ENCODE measurements around the gene KCNH1. TPM values are rescaled to one million over a fixed set of nuclear protein-coding genes. Genes with fewer than 3 reads are reported as not detected.

Gene KCNH1
- total and polyA plus RNA-seq, 9 of the 15 experiments (the other 6 are each of a cell fraction or from before 2014, with no cell fraction given), result not detected

- TF ChIP-seq BRCA1 (IDR thresholded peaks at IDR 0.05), result no peak
- TF ChIP-seq BRCA1 (CRISPR knock-in tag; IDR thresholded peaks at IDR 0.05), result no peak
- TF ChIP-seq BDP1 (IDR thresholded peaks at IDR 0.05; ENCODE audit: insufficient read depth, insufficient read length), result no peak
- no peak for TF ChIP-seq ZNF561 (CRISPR knock-in tag; conservative IDR thresholded peaks at IDR 0.05)
- TF ChIP-seq PTRF (tag; IDR thresholded peaks at IDR 0.05), result no peak
Observed at GRCh38 chr1:211095381-211095780, 38.6 kb downstream of the KCNH1 start (continued).

DNA sequence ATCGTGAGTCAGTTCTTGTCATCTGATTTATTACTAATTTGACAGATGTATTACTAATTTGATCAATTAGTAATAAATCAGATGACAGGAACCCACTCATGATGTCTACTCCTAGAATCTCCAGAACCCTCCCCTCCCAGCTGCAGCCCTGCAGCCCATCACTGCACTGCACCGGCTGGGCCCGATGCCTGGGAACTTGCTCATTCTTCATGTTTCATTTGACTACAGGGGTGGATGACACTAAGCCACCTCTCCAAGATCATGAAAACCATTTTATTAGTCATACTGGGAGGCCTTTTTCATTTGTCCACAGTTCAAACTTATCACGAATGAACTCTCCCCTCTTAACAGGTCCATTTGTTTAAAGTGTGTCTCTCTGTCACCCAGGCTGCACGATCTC is 41.0 kb downstream of the KCNH1 start:
- in situ Hi-C loops (cut with MboI) (no loop called here), intact Hi-C loops (cut with micrococcal nuclease) (no loop called here)
- POLR2A ChIA-PET, result no interaction called here
- Histone ChIP-seq H3K9me3 (replicated peaks; ENCODE audit: control insufficient read depth, insufficient read depth, low read depth, low read length) (no peaks in the 10 kb centered on the region), H4K20me1 (replicated peaks; ENCODE audit: control insufficient read depth, insufficient read depth, low read length) (no peaks in the 10 kb centered on the region), H3K9me1 (ENCODE audit: control insufficient read depth, insufficient read depth, low read length) (no peaks in the 10 kb centered on the region), H2AFZ (ENCODE audit: low read depth, low read length) (no peak overlapping the region), H3K36me3 (ENCODE audit: control insufficient read depth, insufficient read depth, low read length) (no peaks in the 10 kb centered on the region), H3K4me1 (replicated peaks in 1 of 2; ENCODE audit: control insufficient read depth in 2 of 2, insufficient read depth in 2 of 2, low read length in 2 of 2) (no peaks in the 10 kb centered on the region), H3K4me3 (no peak overlapping the region), H3K79me2 (ENCODE audit: control insufficient read depth, insufficient read depth, low read length) (no peaks in the 10 kb centered on the region), H3K27me3 (ENCODE audit: control insufficient read depth in 2 of 2, insufficient read depth in 2 of 2, low read length in 2 of 2) (no peaks in the 10 kb centered on the region; a peak in 2 of 5 replicates), H3K4me2 (ENCODE audit: insufficient read depth, low read length) (no peak overlapping the region), H3K9ac (ENCODE audit: insufficient read depth in 1 of 2, low read depth in 2 of 2, low read length in 2 of 2) (no peak overlapping the region), H3K27ac (ENCODE audit: extremely low read depth, low read depth, low read length) (no peak overlapping the region)
- ATAC-seq, result no peak
- CTCF ChIA-PET (ENCODE audit: low intra/inter-chr PET ratio), result no interaction called here
- FAIRE-seq, result no peak
- BruUV-seq (replicated peaks), result no TSS peak
- no peak for DNase-seq (ENCODE audit: extremely low read depth in 1 of 4, low spot score in 3 of 4)
- 0% methylated on average over 5 of the region's 5 CpGs for WGBS (ENCODE audit: insufficient coverage, low coverage, missing lambda C conversion rate)
- TF ChIP-seq FOXM1 (IDR thresholded peaks at IDR 0.05; ENCODE audit: low read depth) (no peak), FOXM1 (CRISPR knock-in tag; IDR thresholded peaks at IDR 0.05; ENCODE audit: low read depth) (no peak), ZBTB34 (CRISPR knock-in tag; IDR thresholded peaks at IDR 0.05) (no peak), ZNF318 (IDR thresholded peaks at IDR 0.05; ENCODE audit: borderline replicate concordance in 1 of 2, low read depth in 1 of 2) (no peak), ZNF24 (IDR thresholded peaks at IDR 0.05) (no peak), TCF15 (CRISPR knock-in tag; IDR thresholded peaks at IDR 0.05) (no peak)
